ENCODE data around the gene USH2A.

GRCh38 chr1:216456682-216457081 is 33.4 kb upstream of the USH2A start:
- no peak for TF ChIP-seq CTBP1 (IDR thresholded peaks at IDR 0.05; ENCODE audit: borderline replicate concordance)
- TF ChIP-seq BHLHE40 (IDR thresholded peaks at IDR 0.05; ENCODE audit: borderline replicate concordance), result no peak
- TF ChIP-seq HDGF (IDR thresholded peaks at IDR 0.05; ENCODE audit: borderline replicate concordance), result no peak
- no peak for TF ChIP-seq FOXA1 (IDR thresholded peaks at IDR 0.05)
- TF ChIP-seq FOXM1 (IDR thresholded peaks at IDR 0.05; ENCODE audit: borderline replicate concordance), result no peak
- TF ChIP-seq NFRKB (IDR thresholded peaks at IDR 0.05), result no peak
- TF ChIP-seq TARDBP (IDR thresholded peaks at IDR 0.05), result no peak
- no peak for TF ChIP-seq L3MBTL2 (conservative IDR thresholded peaks at IDR 0.05)

Data from HEK293T (cell line).